ENCODE results near the gene LDLRAD4. TPM values are rescaled to one million over a fixed set of nuclear protein-coding genes. Genes with fewer than 3 reads are reported as not detected.

Gene LDLRAD4
- polyA plus RNA-seq, 1 experiment: not detected

DNA sequence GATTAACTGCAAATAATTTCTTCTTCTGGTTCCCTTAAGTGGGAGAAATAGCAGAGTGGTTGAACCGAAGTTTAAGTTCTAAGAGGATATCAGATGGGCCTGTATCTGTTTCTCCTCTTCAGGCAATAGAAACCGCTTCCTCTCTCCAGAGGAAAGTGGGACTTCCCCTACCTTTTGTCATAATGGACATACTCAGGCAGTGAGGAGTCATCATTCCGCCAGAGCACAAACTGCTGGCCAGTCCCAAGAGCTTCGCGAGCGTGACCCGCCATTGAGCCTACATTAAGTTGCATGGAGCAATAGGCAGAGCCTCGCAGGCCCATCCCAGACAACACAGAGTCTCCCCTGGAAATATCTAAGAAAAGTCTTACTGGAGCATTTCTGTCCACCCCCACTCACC lies 158.9 kb downstream of the LDLRAD4 start:
- TF ChIP-seq, protein P1, sequence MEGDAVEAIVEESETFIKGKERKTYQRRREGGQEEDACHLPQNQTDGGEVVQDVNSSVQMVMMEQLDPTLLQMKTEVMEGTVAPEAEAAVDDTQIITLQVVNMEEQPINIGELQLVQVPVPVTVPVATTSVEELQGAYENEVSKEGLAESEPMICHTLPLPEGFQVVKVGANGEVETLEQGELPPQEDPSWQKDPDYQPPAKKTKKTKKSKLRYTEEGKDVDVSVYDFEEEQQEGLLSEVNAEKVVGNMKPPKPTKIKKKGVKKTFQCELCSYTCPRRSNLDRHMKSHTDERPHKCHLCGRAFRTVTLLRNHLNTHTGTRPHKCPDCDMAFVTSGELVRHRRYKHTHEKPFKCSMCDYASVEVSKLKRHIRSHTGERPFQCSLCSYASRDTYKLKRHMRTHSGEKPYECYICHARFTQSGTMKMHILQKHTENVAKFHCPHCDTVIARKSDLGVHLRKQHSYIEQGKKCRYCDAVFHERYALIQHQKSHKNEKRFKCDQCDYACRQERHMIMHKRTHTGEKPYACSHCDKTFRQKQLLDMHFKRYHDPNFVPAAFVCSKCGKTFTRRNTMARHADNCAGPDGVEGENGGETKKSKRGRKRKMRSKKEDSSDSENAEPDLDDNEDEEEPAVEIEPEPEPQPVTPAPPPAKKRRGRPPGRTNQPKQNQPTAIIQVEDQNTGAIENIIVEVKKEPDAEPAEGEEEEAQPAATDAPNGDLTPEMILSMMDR (IDR thresholded peaks at IDR 0.05; ENCODE audit: low read depth, low read length): no peak
- no peak overlapping the region for H3K4me3 ChIP-seq (ENCODE audit: low read depth, low read length)
- ChIA-PET POLR2A (no interaction called here), CTCF (no interaction called here)
- H3K27ac ChIP-seq (ENCODE audit: low read depth, low read length): no peak overlapping the region
- H3K9me3 ChIP-seq (ENCODE audit: control insufficient read depth, insufficient read depth, low read length): no peaks in the 10 kb centered on the region
- H3K27me3 ChIP-seq (ENCODE audit: control insufficient read depth, insufficient read depth, low read length): peaks cover 3% of the 10 kb centered on the region
- DNase-seq (ENCODE audit: low read depth, low spot score): no peak

DNA sequence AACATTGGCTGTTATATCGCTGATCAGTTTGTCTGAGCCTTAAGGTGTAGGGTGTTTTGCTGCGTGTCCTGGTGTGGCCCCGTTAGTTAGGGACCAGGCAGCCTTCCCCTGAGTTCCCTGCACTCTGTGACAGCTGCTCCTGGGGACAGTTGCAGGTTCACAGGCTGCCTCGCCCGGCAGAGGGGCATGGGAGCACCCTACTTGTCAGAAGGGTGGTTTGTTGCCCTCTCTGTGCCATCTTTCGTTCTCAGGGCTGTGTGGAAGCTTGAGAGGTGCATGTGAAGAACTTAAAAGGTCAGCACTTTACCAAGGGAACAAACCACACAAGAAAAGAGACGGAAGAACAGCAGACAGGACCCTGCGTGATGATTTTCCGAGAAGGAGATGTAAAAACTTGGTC lies 159.6 kb downstream of the LDLRAD4 start:
- H3K9me3 ChIP-seq (ENCODE audit: control insufficient read depth, insufficient read depth, low read length): no peaks in the 10 kb centered on the region
- POLR2A ChIA-PET: no interaction called here
- no peak overlapping the region for H3K4me3 ChIP-seq (ENCODE audit: low read depth, low read length)
- TF ChIP-seq, protein P1 (IDR thresholded peaks at IDR 0.05; ENCODE audit: low read depth, low read length): no peak
- no peak overlapping the region for H3K27ac ChIP-seq (ENCODE audit: low read depth, low read length)
- CTCF ChIA-PET: interaction anchor here (1.1 kb wide), 1 partner anchor 219 kb away, joined by 5 read pairs; no protein-coding TSS in a partner anchor
- no peak for DNase-seq (ENCODE audit: low read depth, low spot score)
- H3K27me3 ChIP-seq (ENCODE audit: control insufficient read depth, insufficient read depth, low read length): peaks cover 3% of the 10 kb centered on the region

DNA sequence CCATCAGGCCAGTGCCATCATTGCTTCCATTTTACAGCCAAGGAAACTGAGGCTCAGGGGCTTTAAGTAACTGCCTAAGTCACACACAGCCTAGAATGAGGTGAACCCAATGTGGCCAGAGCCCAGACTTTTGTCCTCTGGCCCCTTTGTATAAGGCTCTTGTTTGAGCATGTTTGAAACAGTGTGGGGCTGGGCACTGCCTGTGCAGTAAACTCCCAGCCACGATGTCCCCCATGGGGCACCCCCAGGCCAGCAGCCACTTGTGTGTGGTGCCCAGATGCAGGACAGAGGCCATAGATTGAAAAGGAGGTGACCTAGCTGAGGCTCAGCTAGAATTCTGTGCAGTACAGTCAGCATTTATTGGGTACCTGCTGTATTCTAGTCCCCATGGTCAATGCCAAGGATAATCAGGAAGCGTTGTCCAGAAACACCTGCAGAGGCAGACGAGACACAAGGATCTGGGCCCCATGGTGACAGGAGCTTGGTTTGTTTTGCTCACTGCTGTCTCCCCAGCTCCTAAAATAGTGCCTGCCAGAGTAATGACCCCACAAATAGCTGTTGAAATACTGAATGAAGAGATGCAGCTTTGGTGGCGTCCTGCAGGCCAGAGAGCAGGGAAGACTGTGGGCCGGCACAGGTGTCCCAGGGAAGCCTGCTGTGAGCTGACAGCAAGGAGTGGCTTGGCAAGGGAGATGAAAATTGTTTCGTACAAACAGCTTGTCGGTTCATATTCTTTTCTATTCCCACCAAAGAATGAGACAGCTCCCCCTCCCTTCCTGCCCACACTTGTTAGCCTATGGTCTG lies 160.7 kb downstream of the LDLRAD4 start:
- no peak overlapping the region for H3K27ac ChIP-seq (ENCODE audit: low read depth, low read length)
- H3K27me3 ChIP-seq (ENCODE audit: control insufficient read depth, insufficient read depth, low read length): peaks cover 3% of the 10 kb centered on the region
- TF ChIP-seq, protein P1 (IDR thresholded peaks at IDR 0.05; ENCODE audit: low read depth, low read length): no peak
- CTCF ChIA-PET: interaction anchor here (1.1 kb wide), 1 partner anchor 221 kb away, joined by 5 read pairs; no protein-coding TSS in a partner anchor
- POLR2A ChIA-PET: no interaction called here
- no peak for DNase-seq (ENCODE audit: low read depth, low spot score)
- H3K4me3 ChIP-seq (ENCODE audit: low read depth, low read length): no peak overlapping the region
- H3K9me3 ChIP-seq (ENCODE audit: control insufficient read depth, insufficient read depth, low read length): no peaks in the 10 kb centered on the region

- no peak overlapping the region for H3K4me3 ChIP-seq (ENCODE audit: low read depth, low read length)
- no peak overlapping the region for H3K27ac ChIP-seq (ENCODE audit: low read depth, low read length)
- no peak for DNase-seq (ENCODE audit: low read depth, low spot score)
Measured at GRCh38 chr18:13379930-13380690, 161.6 kb downstream of the LDLRAD4 start.

More at GRCh38 chr18:13379930-13380690, 161.6 kb downstream of the LDLRAD4 start:
- H3K27me3 ChIP-seq (ENCODE audit: control insufficient read depth, insufficient read depth, low read length): peaks cover 3% of the 10 kb centered on the region
- CTCF ChIA-PET: no interaction called here
- H3K9me3 ChIP-seq (ENCODE audit: control insufficient read depth, insufficient read depth, low read length): no peaks in the 10 kb centered on the region
- POLR2A ChIA-PET: no interaction called here
- TF ChIP-seq, protein P1 (IDR thresholded peaks at IDR 0.05; ENCODE audit: low read depth, low read length): no peak
